ENCODE measurements around the gene GSTT4. TPM values are rescaled to one million over a fixed set of nuclear protein-coding genes. Genes with fewer than 3 reads are reported as not detected.
"Not testable (repeated sequence)": the region's sequence is repeated elsewhere in the genome, so short reads cannot be mapped to it uniquely, and the experiment has no call there.

Gene GSTT4
- total RNA-seq, 1 donor from 2014 or later = not detected

DNA sequence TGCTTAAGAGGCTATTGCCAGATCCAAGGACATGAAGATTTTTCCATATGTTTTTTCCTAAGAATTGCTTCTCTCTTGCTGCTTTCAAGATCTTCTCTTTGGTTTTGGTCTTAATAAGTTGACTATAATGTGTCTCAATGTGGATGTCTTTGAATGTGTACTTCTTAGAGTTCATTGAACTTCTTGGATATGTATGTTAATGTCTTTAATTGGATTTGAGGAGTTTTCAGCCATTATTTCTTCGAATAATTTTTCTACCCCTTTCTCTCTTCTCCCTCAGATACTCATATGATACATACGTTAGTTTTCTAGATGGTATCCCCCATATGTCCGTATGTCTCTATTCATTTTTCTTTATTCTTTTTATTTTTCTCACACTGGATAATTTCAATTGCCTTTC lies 19.1 kb upstream of the GSTT4 start:
- no peak for DNase-seq

DNA sequence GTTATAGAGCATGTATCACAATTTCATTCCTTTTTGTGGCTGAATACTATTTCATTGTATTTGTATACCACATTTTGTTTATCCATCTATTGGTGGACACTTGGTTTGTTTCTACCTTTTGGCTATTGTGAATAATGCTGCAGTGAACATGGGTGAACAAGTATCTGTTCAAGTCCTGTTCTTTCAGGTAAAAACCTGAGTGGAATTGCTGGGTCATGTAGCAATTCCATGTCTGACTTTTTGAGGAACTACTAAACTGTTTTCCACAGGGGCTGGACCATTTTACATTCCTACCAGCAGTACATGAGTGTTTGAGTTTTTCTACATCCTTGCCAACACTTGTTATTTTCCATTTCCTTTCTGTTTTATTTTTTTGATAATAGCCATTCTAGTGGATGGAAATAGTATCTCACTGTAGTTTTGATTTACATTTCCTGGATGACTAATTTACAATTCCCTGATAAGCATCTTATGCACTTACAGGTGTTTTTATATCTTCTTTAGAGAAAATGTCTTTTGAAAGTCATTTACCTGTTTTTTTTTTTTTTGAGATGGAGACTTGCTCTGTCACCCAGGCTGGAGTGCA lies 18.0 kb upstream of the GSTT4 start:
- no peak for DNase-seq

DNA sequence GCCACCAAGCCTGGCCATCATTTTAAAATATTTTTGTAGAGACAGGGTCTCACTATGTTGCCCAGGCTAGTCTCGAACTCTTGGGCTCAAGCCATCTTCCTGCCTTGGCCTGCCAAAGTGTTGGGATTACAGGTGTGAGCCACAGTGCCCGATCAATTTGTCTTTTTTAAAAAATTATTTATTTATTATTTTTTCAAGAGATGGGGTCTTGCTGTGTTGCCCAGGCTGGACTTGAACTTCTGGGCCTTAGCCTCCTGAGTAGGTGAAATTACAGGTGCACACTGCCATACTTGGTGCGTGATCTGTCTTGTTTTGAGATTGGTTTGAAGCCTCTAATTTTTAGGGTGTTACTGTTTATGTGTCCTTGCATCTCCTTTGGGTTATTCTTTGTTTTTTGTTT lies 16.1 kb upstream of the GSTT4 start:
- DNase-seq = no peak

DNA sequence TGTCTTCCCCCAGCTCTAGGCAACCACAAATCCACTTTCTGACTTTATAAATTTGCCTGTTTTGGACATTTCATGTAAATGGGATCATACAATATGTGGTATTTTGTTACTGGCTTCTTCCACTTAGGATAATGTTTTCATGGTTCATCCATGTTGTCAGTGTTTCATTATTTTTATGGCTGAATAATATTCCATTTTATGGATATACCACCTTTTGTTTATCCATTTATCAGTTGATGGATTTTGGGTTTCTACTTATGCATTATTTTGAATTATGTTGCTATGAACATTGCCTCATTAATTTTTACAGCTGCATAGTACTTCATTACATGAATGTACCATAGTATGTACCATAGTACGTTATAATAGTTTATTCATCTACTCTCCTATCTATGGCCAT lies 10.9 kb upstream of the GSTT4 start:
- DNase-seq = no peak

GRCh38 chr22:24011735-24012068 lies 6.4 kb upstream of the GSTT4 start:
- DNase-seq = no peak

GRCh38 chr22:24010018-24010391 lies 4.8 kb upstream of the GSTT4 start:
- DNase-seq = no peak

GRCh38 chr22:24009227-24010017 lies 4.2 kb upstream of the GSTT4 start:
- DNase-seq = no peak

- DNase-seq = no peak
Measured at GRCh38 chr22:24008381-24009226, 3.4 kb upstream of the GSTT4 start.

GRCh38 chr22:24008022-24008283 lies 2.7 kb upstream of the GSTT4 start:
- no peak for DNase-seq

DNA sequence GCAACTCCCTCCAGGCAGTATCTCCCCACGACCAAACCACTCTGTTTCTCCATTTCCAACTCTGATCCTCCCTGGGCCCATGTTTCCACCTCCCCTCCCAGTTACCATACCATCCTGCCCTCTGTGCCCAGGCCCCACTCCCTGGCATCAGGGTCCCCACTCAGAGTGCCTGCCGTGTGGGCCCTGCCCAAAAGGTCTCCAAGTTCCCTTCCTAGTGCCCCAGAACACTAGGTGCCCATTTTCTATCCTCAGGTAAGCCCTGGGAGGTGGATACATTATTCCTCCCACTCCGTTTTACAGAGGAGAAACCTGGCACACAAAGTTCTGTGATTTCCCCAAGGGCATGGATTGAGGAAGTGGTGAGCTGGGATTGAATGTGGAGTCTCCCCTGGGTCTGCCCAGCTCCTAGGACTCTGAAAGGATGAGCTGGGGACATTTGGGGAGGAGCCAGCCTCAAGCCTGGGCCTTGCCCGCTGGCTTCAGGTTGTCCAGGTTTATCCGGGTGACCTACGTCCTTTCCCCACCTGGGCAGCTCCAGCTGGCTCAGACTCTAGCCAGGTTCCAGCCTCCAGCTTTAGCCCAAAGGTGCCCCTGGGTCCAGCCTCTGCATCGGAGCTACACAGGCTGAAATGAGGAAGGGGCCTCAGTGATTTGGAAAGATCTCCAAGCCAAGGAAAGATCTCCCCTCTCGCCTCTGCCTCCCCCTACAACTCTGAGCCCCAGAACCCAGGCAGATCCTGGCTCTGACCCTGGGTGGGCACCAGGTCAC lies 2.2 kb upstream of the GSTT4 start:
- DNase-seq = no peak

DNA sequence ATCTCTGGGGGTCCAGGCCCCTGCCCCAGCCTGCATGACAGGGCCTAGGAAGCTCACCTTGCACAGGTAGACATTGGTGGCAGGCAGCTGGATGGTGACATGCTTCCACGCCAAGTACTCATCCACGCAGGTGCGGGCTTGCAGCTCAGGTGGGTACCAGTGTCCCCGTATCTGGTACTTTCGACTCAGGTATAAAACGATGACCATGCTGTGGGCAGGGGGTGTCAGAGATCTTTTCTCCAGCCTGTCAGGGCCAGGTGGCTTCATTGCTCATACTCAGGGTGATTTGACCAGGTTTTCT lies 1.6 kb upstream of the GSTT4 start:
- no peak for DNase-seq

GRCh38 chr22:24006207-24006913 lies 1.1 kb upstream of the GSTT4 start:
- DNase-seq = no peak

- DNase-seq = no peak
Measured at GRCh38 chr22:24003887-24004286, 1.4 kb downstream of the GSTT4 start.

DNA sequence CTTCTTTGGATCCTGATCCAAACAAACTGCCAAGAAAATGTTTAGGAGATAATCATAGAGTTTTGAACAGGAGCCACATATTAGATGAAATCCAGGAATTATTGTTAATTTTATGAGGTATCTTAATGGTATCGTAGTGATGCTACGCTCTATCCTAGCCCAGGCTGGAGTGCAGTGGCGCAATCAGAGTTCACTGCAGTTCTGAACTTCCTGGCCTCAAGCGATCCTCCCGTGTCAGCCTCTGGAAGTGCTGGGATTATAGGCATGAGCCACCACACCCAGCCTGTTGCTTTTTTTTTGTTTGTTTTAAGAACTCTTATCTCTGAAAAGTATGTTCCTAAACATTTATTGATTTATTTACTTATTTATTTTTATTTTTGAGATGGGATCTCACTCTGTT lies 2.4 kb downstream of the GSTT4 start:
- DNase-seq = no peak

- DNase-seq = no peak
Measured at GRCh38 chr22:24002272-24002671, 3.0 kb downstream of the GSTT4 start.

GRCh38 chr22:24001314-24001713 lies 3.9 kb downstream of the GSTT4 start:
- DNase-seq = no peak

GRCh38 chr22:23999779-24000178 lies 5.5 kb downstream of the GSTT4 start:
- DNase-seq = not testable (repeated sequence)

GRCh38 chr22:23997092-23997491 lies 8.2 kb downstream of the GSTT4 start:
- no peak for DNase-seq

DNA sequence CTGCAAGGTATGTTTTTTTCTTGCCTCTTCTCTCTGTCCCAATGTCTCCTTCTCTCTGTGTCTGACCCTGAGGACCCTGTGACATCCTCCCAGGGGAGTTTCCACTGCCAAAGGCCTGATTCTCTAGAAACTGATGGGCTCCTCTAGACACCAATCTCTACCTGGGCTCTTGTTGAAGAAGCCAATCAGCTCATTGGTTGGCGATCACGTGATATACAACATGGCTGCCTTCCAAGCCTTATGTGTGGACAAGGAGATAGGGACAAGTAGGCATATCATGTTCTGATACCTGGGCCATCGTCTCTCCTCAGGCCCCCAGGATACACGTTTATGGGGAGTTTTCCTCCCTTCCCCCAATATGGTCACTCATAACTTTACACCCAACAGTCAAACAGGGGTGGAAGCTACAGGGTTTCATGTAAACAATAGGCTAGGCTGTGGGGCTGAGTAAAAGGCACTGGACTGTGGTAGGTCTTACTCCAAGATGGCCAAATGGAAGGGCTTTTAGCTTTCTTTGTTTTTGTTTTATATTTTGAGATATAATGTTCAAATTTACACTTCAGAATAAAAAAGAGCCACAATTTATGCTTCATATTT lies 11.6 kb downstream of the GSTT4 start:
- not testable (repeated sequence) for DNase-seq

- DNase-seq = not testable (repeated sequence)
Measured at GRCh38 chr22:23993080-23993479, 12.2 kb downstream of the GSTT4 start.

DNA sequence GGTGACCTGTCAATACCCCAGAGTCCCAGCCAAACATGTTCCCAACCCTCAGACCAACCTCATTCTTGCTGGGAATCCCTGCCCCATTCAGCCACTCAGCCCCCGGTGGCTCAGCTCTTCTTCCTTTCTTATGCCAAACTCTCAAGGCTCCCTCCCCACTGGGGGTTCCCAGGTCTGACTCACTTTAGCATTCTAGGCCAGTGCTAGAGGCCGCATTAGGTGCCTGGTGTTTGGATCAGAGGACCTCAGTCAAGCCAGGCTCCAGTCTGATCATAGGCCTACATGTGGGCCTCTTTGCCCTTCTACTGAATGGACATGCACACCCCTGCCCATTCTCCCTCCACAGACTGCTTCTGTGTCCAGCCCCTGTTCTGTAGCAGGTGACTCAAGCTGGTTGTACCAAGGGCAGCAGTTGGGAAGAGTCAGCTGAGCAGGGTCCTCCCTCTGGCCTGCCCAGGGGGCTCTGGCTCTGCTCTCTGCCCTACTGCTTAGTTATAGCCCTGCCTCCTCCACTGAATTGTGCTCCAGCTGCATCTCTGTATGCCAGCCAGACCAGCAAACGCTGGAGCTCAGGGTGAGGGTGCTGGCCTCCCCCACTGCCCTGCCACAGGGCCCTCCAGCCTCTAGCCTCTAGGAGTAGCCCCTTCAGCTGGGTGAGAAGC lies 15.5 kb downstream of the GSTT4 start:
- not testable (repeated sequence) for DNase-seq

All from tongue (tissue), 2 donors.